ENCODE measurements around the gene CEMIP2. TPM values are rescaled to one million over a fixed set of nuclear protein-coding genes. Genes with fewer than 3 reads are reported as not detected.

The CEMIP2 gene
- total and polyA plus RNA-seq, 2 of the 13 experiments (the other 11 are each of a cell fraction or from before 2014, with no cell fraction given): 94.3 to 128 TPM

DNA sequence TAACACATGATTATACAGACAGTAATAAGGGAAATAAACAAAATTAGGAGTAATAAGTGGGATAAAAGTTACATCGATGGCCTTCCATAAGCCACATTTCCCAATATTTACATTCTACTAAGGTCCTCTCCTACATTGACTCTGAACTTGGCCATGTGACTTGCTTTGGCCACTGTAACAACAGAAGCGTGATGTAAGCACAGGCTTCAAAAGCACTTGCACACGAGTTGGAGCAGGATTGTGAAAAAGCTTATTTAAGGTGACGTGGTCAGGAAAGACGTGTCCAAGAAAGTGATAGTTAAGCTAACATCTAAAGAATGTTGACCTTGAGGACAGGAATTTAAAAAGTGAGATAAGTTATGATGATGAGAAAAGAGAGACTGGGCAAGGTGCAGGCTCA is 9.8 kb upstream of the CEMIP2 start (continued):
- TF ChIP-seq, protein P1, sequence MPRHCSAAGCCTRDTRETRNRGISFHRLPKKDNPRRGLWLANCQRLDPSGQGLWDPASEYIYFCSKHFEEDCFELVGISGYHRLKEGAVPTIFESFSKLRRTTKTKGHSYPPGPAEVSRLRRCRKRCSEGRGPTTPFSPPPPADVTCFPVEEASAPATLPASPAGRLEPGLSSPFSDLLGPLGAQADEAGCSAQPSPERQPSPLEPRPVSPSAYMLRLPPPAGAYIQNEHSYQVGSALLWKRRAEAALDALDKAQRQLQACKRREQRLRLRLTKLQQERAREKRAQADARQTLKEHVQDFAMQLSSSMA (CRISPR knock-in tag; IDR thresholded peaks at IDR 0.05): no peak
- TF ChIP-seq, protein P2, sequence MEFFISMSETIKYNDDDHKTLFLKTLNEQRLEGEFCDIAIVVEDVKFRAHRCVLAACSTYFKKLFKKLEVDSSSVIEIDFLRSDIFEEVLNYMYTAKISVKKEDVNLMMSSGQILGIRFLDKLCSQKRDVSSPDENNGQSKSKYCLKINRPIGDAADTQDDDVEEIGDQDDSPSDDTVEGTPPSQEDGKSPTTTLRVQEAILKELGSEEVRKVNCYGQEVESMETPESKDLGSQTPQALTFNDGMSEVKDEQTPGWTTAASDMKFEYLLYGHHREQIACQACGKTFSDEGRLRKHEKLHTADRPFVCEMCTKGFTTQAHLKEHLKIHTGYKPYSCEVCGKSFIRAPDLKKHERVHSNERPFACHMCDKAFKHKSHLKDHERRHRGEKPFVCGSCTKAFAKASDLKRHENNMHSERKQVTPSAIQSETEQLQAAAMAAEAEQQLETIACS (CRISPR knock-in tag; IDR thresholded peaks at IDR 0.05): no peak
- no peak for TF ChIP-seq FIP1L1 (IDR thresholded peaks at IDR 0.05; ENCODE audit: borderline replicate concordance, insufficient read depth, low read depth, low read length)
- no peak for TF ChIP-seq TMF1 (CRISPR knock-in tag; IDR thresholded peaks at IDR 0.05; ENCODE audit: low read depth)
- TF ChIP-seq ARNT2 (CRISPR knock-in tag; IDR thresholded peaks at IDR 0.05; ENCODE audit: low read depth): no peak
- no peak for TF ChIP-seq NONO (IDR thresholded peaks at IDR 0.05)
- TF ChIP-seq NONO (CRISPR knock-in tag; conservative IDR thresholded peaks at IDR 0.05): 0 out of 2 replicates have a peak, but pooled peaks have one; percentile 23
- peak; percentile 74; the same call in 1 of the 2 replicates for TF ChIP-seq MTF1 (CRISPR knock-in tag; IDR thresholded peaks at IDR 0.05)
- TF ChIP-seq KDM1A (CRISPR knock-in tag; IDR thresholded peaks at IDR 0.05): 0 out of 2 replicates have a peak, but pooled peaks have one; percentile 16
- no peak for TF ChIP-seq CHD2 (IDR thresholded peaks at IDR 0.05; ENCODE audit: low read depth, low read length)
- TF ChIP-seq, protein P3, sequence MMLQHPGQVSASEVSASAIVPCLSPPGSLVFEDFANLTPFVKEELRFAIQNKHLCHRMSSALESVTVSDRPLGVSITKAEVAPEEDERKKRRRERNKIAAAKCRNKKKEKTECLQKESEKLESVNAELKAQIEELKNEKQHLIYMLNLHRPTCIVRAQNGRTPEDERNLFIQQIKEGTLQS (CRISPR knock-in tag; IDR thresholded peaks at IDR 0.05): peak; percentile 74
- peak; percentile 77 for TF ChIP-seq TEAD3 (CRISPR knock-in tag; optimal IDR thresholded peaks at IDR 0.05; ENCODE audit: borderline replicate concordance)
- peak; percentile 58; the same call in 1 of the 2 replicates for TF ChIP-seq CBX5 (CRISPR knock-in tag; IDR thresholded peaks at IDR 0.05; ENCODE audit: borderline replicate concordance)
- TF ChIP-seq GATAD2A (CRISPR knock-in tag; IDR thresholded peaks at IDR 0.05): peak; percentile 93
- peak; percentile 38; the same call in 1 of the 3 replicates for TF ChIP-seq MXI1 (IDR thresholded peaks at IDR 0.05; ENCODE audit: borderline replicate concordance, low read depth, low read length)
- TF ChIP-seq RXRB (CRISPR knock-in tag; IDR thresholded peaks at IDR 0.05; ENCODE audit: borderline replicate concordance): peak; percentile 94
- TF ChIP-seq, protein P4, sequence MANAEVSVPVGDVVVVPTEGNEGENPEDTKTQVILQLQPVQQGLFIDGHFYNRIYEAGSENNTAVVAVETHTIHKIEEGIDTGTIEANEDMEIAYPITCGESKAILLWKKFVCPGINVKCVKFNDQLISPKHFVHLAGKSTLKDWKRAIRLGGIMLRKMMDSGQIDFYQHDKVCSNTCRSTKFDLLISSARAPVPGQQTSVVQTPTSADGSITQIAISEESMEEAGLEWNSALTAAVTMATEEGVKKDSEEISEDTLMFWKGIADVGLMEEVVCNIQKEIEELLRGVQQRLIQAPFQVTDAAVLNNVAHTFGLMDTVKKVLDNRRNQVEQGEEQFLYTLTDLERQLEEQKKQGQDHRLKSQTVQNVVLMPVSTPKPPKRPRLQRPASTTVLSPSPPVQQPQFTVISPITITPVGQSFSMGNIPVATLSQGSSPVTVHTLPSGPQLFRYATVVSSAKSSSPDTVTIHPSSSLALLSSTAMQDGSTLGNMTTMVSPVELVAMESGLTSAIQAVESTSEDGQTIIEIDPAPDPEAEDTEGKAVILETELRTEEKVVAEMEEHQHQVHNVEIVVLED (CRISPR knock-in tag; IDR thresholded peaks at IDR 0.05; ENCODE audit: borderline replicate concordance): no peak
- TF ChIP-seq, protein P5, sequence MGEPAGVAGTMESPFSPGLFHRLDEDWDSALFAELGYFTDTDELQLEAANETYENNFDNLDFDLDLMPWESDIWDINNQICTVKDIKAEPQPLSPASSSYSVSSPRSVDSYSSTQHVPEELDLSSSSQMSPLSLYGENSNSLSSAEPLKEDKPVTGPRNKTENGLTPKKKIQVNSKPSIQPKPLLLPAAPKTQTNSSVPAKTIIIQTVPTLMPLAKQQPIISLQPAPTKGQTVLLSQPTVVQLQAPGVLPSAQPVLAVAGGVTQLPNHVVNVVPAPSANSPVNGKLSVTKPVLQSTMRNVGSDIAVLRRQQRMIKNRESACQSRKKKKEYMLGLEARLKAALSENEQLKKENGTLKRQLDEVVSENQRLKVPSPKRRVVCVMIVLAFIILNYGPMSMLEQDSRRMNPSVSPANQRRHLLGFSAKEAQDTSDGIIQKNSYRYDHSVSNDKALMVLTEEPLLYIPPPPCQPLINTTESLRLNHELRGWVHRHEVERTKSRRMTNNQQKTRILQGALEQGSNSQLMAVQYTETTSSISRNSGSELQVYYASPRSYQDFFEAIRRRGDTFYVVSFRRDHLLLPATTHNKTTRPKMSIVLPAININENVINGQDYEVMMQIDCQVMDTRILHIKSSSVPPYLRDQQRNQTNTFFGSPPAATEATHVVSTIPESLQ (CRISPR knock-in tag; conservative IDR thresholded peaks at IDR 0.05): no peak
- TF ChIP-seq MAZ (IDR thresholded peaks at IDR 0.05; ENCODE audit: borderline replicate concordance, low read depth, low read length): no peak
- TF ChIP-seq MAZ (CRISPR knock-in tag; IDR thresholded peaks at IDR 0.05; ENCODE audit: low read depth): 0 out of 2 replicates have a peak, but pooled peaks have one; percentile 41
- no peak for TF ChIP-seq GLI4 (CRISPR knock-in tag; IDR thresholded peaks at IDR 0.05; ENCODE audit: borderline replicate concordance)
- TF ChIP-seq ARNTL (CRISPR knock-in tag; IDR thresholded peaks at IDR 0.05): 0 out of 2 replicates have a peak, but pooled peaks have one; percentile 49
- no peak for TF ChIP-seq KDM5A (IDR thresholded peaks at IDR 0.05; ENCODE audit: borderline replicate concordance, low read length)
- TF ChIP-seq ZFP1 (CRISPR knock-in tag; IDR thresholded peaks at IDR 0.05): peak; percentile 48; the same call in 1 of the 2 replicates
- peak; percentile 56 for TF ChIP-seq NFYC (CRISPR knock-in tag; IDR thresholded peaks at IDR 0.05)
- no peak for TF ChIP-seq MLLT10 (CRISPR knock-in tag; IDR thresholded peaks at IDR 0.05)
